Endodermal cell (in vitro differentiated cells): ENCODE measurements around the gene KIF26A. TPM values are rescaled to one million over a fixed set of nuclear protein-coding genes. Genes with fewer than 3 reads are reported as not detected.

Experiments used
- DNase-seq: peaks from one replicate; pipeline ENCODE4 v3.0.0-alpha.2; 2017
- H3K27ac ChIP-seq: 2 replicates; pipeline ENCODE4 v1.5.1; 2013; ENCODE audit warnings: mild to moderate bottlenecking, low read depth, low read length, moderate library complexity
- H3K27me3 ChIP-seq: 2 replicates; pipeline ENCODE4 v1.6.1; 2013; ENCODE audit warnings: mild to moderate bottlenecking, low read length, moderate library complexity; ENCODE audit not compliant: insufficient read depth, control insufficient read depth, poor library complexity, severe bottlenecking
- H3K36me3 ChIP-seq: 2 replicates; pipeline ENCODE4 v1.7.0; 2013; ENCODE audit warnings: mild to moderate bottlenecking, low read length, moderate library complexity; ENCODE audit not compliant: control insufficient read depth, insufficient read depth
- H3K4me1 ChIP-seq: one replicate; pipeline ENCODE4 v1.7.0; 2013; ENCODE audit warnings: low read length; ENCODE audit not compliant: control insufficient read depth, insufficient read depth
- H3K4me3 ChIP-seq: 2 replicates; pipeline ENCODE4 v1.5.1; 2013; ENCODE audit warnings: mild to moderate bottlenecking, low read length, moderate library complexity
- H3K9ac ChIP-seq: 2 replicates; pipeline ENCODE4 v1.6.1; 2013; ENCODE audit warnings: mild to moderate bottlenecking, low read length, moderate library complexity; ENCODE audit not compliant: poor library complexity, severe bottlenecking; ENCODE audit errors: extremely low read depth
- H3K9me3 ChIP-seq: 2 replicates; pipeline ENCODE4 v1.6.1; 2013; ENCODE audit warnings: mild to moderate bottlenecking, low read length, moderate library complexity; ENCODE audit not compliant: control insufficient read depth
- H3K27ac Mint-ChIP-seq: 2 replicates; pipeline ENCODE4 v1.8.0; 2020; ENCODE audit warnings: mixed read lengths
- H3K27me3 Mint-ChIP-seq: 2 replicates; pipeline ENCODE4 v1.8.0; 2021; ENCODE audit warnings: mild to moderate bottlenecking, mixed read lengths; ENCODE audit not compliant: insufficient read depth
- H3K36me3 Mint-ChIP-seq: 2 replicates; pipeline ENCODE4 v1.8.0; 2020; ENCODE audit warnings: low read depth, mixed read lengths
- H3K4me1 Mint-ChIP-seq: 2 replicates; pipeline ENCODE4 v1.8.0; 2020; ENCODE audit warnings: mixed read lengths
- H3K4me3 Mint-ChIP-seq: 2 replicates; pipeline ENCODE4 v1.8.0; 2020; ENCODE audit warnings: mild to moderate bottlenecking, moderate library complexity, mixed read lengths
- H3K9me3 Mint-ChIP-seq: 2 replicates; pipeline ENCODE4 v1.8.0; 2020; ENCODE audit warnings: mild to moderate bottlenecking, mixed read lengths
- CTCF ChIP-seq: fragments of 200-600 bp; sonication (generic); conservative IDR thresholded peaks from 2 replicates; pipeline ENCODE4 v1.5.0; 2021; ENCODE audit warnings: antibody characterized with exemption, mild to moderate bottlenecking
- WGBS, 2 experiments: methylation state at CpG; one replicate each; pipeline versions ENCODE4 v1.1.5 to v1.1.7; 2013; ENCODE audit warnings: missing lambda C conversion rate in 2 of 2, mixed read lengths in 1 of 2; ENCODE audit not compliant: insufficient coverage in 1 of 2, insufficient read length in 1 of 2; 5-methylcytosine and 5-hydroxymethylcytosine counted together
- total RNA-seq, 2 donors: library from RNA; stranded (reverse); fragmentation: NEBNext Ultra II Directional in 1 of 2; extraction: Animal tissue kit (Norgen Biotek cat#: 25700) in 1 of 2; gene quantifications; 2 replicates in 1 of 2; 3 replicates in 1 of 2; pipeline ENCODE4 v1.2.1, GENCODE V29; 2021

Gene KIF26A
- total RNA-seq, 2 donors from 2014 or later = 36.7 to 54.8 TPM

DNA sequence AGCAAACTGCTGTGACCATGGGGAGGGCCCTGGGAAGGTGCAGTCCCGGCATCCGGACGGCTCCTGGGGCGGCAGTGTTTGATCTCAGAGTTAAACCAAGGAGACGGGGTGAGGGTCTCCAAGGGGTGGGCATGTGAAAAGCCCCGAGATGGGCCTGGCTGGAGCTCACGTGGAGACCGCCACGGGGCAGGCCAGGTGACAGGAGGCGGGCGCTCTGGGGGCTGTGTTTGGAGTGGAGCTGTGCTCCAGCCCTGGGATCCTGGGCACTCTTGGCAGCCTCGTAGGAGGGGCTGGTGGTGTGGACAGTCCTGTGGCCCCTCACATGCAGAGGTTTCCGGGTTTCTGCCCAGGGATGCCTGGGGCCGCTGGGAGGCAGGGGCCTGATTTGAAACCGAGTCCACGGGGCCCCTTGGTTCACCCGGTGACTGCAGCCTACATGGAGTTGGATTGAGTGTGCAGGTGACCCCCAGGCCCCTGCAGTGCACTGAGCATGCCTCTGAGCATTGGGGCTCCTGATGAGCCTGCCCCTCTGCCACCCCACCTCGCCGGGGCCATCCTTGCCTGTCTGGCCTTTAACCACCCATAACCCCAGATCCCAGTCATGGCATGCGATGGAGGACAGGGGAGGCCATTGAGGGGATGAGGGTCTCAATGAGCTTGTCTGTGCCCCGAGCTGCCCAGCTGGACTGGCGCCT is 8.4 kb downstream of the KIF26A start:
- peak; percentile 45 for DNase-seq
- Histone ChIP-seq H3K36me3 (peaks cover 2% of the 10 kb centered on the region), H3K4me1 (peaks cover 7% of the 10 kb centered on the region), H3K27ac (no peak overlapping the region), H3K4me3 (no peak overlapping the region), H3K9me3 (no peaks in the 10 kb centered on the region), H3K9ac (no peak overlapping the region), H3K27me3 (no peaks in the 10 kb centered on the region)
- no peak overlapping the region for H3K4me3 Mint-ChIP-seq
- peaks cover 23% of the 10 kb centered on the region for H3K4me1 Mint-ChIP-seq
- H3K27me3 Mint-ChIP-seq = no peaks in the 10 kb centered on the region
- TF ChIP-seq CTCF = no peak
- H3K36me3 Mint-ChIP-seq = peaks cover 9% of the 10 kb centered on the region
- no peaks in the 10 kb centered on the region for H3K9me3 Mint-ChIP-seq
- WGBS, 2 experiments = 91% methylated on average over 10 to 22 of the region's 22 CpGs
- no peak overlapping the region for H3K27ac Mint-ChIP-seq

- Histone ChIP-seq H3K4me3 (no peak overlapping the region), H3K36me3 (no peaks in the 10 kb centered on the region), H3K9ac (no peak overlapping the region), H3K9me3 (no peaks in the 10 kb centered on the region), H3K4me1 (peaks cover 7% of the 10 kb centered on the region), H3K27ac (no peak overlapping the region), H3K27me3 (no peaks in the 10 kb centered on the region)
- Mint-ChIP-seq H3K4me1 (peaks cover 23% of the 10 kb centered on the region), H3K27me3 (no peaks in the 10 kb centered on the region), H3K9me3 (no peaks in the 10 kb centered on the region), H3K4me3 (no peak overlapping the region), H3K27ac (peak overlapping the region; percentile 89), H3K36me3 (peaks cover 11% of the 10 kb centered on the region)
- peak; percentile 56 for DNase-seq
- TF ChIP-seq CTCF = no peak
- 84 to 86% methylated on average over 14 to 28 of the region's 28 CpGs for WGBS, 2 experiments
Observed at GRCh38 chr14:104147346-104148125, 9.1 kb downstream of the KIF26A start.

- H3K27me3 Mint-ChIP-seq = no peaks in the 10 kb centered on the region
- DNase-seq = peak; percentile 62
- peaks cover 5% of the 10 kb centered on the region for H3K36me3 Mint-ChIP-seq
- no peak overlapping the region for H3K4me3 Mint-ChIP-seq
- H3K4me3 ChIP-seq = no peak overlapping the region
- no peak overlapping the region for H3K9ac ChIP-seq
- H3K4me1 Mint-ChIP-seq = peaks cover 23% of the 10 kb centered on the region
- 24 to 82% methylated on average over 3 to 18 of the region's 22 CpGs for WGBS, 2 experiments
- H3K36me3 ChIP-seq = no peaks in the 10 kb centered on the region
- no peak overlapping the region for H3K27ac ChIP-seq
- H3K9me3 ChIP-seq = no peaks in the 10 kb centered on the region
- H3K27ac Mint-ChIP-seq = peak overlapping the region; percentile 85
- TF ChIP-seq CTCF = no peak
- no peaks in the 10 kb centered on the region for H3K27me3 ChIP-seq
- peaks cover 7% of the 10 kb centered on the region for H3K4me1 ChIP-seq
- H3K9me3 Mint-ChIP-seq = no peaks in the 10 kb centered on the region
Observed at GRCh38 chr14:104148433-104149277, 10.3 kb downstream of the KIF26A start.
